Suprapubic skin (tissue), 3 donors: ENCODE results near the gene LYST.

Experiments
- POLR2A ChIP-seq, 2 donors: fragments of 450-650 bp; IDR thresholded peaks; one replicate each; pipeline ENCODE4 v1.6.1; 2017; ENCODE audit warnings: antibody characterized with exemption in 2 of 2, mild to moderate bottlenecking in 2 of 2, moderate library complexity in 2 of 2
- TF ChIP-seq, protein P1 (sequence below), 2 donors: fragments of 200-600 bp in 1 of 2; fragments of 450-650 bp in 1 of 2; sonication (generic) in 1 of 2; IDR thresholded peaks; one replicate each; pipeline ENCODE4 v1.5.1; 2016 to 2019; ENCODE audit warnings: antibody characterized with exemption in 2 of 2, mild to moderate bottlenecking in 1 of 2, moderate library complexity in 1 of 2

GRCh38 chr1:235838021-235838420, 28.7 kb downstream of the LYST start:
- TF ChIP-seq, protein P1, sequence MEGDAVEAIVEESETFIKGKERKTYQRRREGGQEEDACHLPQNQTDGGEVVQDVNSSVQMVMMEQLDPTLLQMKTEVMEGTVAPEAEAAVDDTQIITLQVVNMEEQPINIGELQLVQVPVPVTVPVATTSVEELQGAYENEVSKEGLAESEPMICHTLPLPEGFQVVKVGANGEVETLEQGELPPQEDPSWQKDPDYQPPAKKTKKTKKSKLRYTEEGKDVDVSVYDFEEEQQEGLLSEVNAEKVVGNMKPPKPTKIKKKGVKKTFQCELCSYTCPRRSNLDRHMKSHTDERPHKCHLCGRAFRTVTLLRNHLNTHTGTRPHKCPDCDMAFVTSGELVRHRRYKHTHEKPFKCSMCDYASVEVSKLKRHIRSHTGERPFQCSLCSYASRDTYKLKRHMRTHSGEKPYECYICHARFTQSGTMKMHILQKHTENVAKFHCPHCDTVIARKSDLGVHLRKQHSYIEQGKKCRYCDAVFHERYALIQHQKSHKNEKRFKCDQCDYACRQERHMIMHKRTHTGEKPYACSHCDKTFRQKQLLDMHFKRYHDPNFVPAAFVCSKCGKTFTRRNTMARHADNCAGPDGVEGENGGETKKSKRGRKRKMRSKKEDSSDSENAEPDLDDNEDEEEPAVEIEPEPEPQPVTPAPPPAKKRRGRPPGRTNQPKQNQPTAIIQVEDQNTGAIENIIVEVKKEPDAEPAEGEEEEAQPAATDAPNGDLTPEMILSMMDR (IDR thresholded peaks at IDR 0.05): no peak
- no peak for TF ChIP-seq POLR2A (IDR thresholded peaks at IDR 0.05)
